Activated T-helper 17 cell treated with anti-CD3 and anti-CD28 coated beads, Interleukin-2, amount 50 U/mL, for 72 hours (primary cell): ENCODE data around the gene SCTR. TPM values are rescaled to one million over a fixed set of nuclear protein-coding genes. Genes with fewer than 3 reads are reported as not detected.

Experiments
- ATAC-seq: fragments of 150-1000 bp; cut with Tn5 transposase; replicated peaks from 2 replicates; pipeline ENCODE4 v1.10.0; 2021; ENCODE audit warnings: mild to moderate bottlenecking, moderate library complexity
- H3K27ac Mint-ChIP-seq: one replicate; pipeline ENCODE4 v1.8.0; 2022; ENCODE audit warnings: mixed read lengths
- H3K27me3 Mint-ChIP-seq: one replicate; pipeline ENCODE4 v1.8.0; 2022; ENCODE audit warnings: mixed read lengths
- H3K36me3 Mint-ChIP-seq: one replicate; pipeline ENCODE4 v1.8.0; 2022; ENCODE audit warnings: low read depth, mild to moderate bottlenecking, mixed read lengths
- H3K4me1 Mint-ChIP-seq: one replicate; pipeline ENCODE4 v1.8.0; 2022; ENCODE audit warnings: mixed read lengths
- H3K4me3 Mint-ChIP-seq: one replicate; pipeline ENCODE4 v1.8.0; 2022; ENCODE audit warnings: mild to moderate bottlenecking, mixed read lengths
- H3K9me3 Mint-ChIP-seq: one replicate; pipeline ENCODE4 v1.8.0; 2022; ENCODE audit warnings: mixed read lengths
- total RNA-seq, 2 donors: library from RNA; stranded (reverse); gene quantifications; one replicate each; pipeline ENCODE4 v1.2.3, GENCODE V29; 2022

The SCTR gene
- total RNA-seq, 2 donors from 2014 or later = not detected

- no peak for ATAC-seq
- no peak within 1 kb of the TSS for H3K27ac Mint-ChIP-seq
- H3K36me3 Mint-ChIP-seq = no peaks in the 10 kb centered on the region
- no peaks in the 10 kb centered on the region for H3K9me3 Mint-ChIP-seq
- peak within 1 kb of the TSS; percentile 12 for H3K4me3 Mint-ChIP-seq
- peaks cover 61% of the 10 kb centered on the region for H3K27me3 Mint-ChIP-seq
- no peaks in the 10 kb centered on the region for H3K4me1 Mint-ChIP-seq
These were observed 92.9 kb downstream of the SCTR start, which contains the start of gene TMEM37 for GRCh38 chr2:119431155-119431975. Gene TMEM37 (plus strand): TSS chr2:119431854. CDS start chr2:119431904, 50 bp downstream.

- Mint-ChIP-seq H3K27ac (no peak overlapping the region), H3K4me1 (no peaks in the 10 kb centered on the region), H3K27me3 (peaks cover 68% of the 10 kb centered on the region), H3K4me3 (no peak overlapping the region), H3K9me3 (no peaks in the 10 kb centered on the region), H3K36me3 (no peaks in the 10 kb centered on the region)
- no peak for ATAC-seq
These were observed 94.2 kb downstream of the SCTR start for GRCh38 chr2:119430023-119430498.

GRCh38 chr2:119429225-119429981 is 94.9 kb downstream of the SCTR start:
- Mint-ChIP-seq H3K27ac (no peak overlapping the region), H3K27me3 (peaks cover 70% of the 10 kb centered on the region), H3K36me3 (no peaks in the 10 kb centered on the region), H3K4me1 (no peaks in the 10 kb centered on the region), H3K9me3 (no peaks in the 10 kb centered on the region), H3K4me3 (no peak overlapping the region)
- no peak for ATAC-seq

- no peaks in the 10 kb centered on the region for H3K36me3 Mint-ChIP-seq
- peaks cover 68% of the 10 kb centered on the region for H3K27me3 Mint-ChIP-seq
- H3K27ac Mint-ChIP-seq = no peak overlapping the region
- H3K4me1 Mint-ChIP-seq = no peaks in the 10 kb centered on the region
- no peak for ATAC-seq
- H3K4me3 Mint-ChIP-seq = no peak overlapping the region
- H3K9me3 Mint-ChIP-seq = no peaks in the 10 kb centered on the region
These were observed 95.6 kb downstream of the SCTR start for GRCh38 chr2:119428488-119429224.

DNA sequence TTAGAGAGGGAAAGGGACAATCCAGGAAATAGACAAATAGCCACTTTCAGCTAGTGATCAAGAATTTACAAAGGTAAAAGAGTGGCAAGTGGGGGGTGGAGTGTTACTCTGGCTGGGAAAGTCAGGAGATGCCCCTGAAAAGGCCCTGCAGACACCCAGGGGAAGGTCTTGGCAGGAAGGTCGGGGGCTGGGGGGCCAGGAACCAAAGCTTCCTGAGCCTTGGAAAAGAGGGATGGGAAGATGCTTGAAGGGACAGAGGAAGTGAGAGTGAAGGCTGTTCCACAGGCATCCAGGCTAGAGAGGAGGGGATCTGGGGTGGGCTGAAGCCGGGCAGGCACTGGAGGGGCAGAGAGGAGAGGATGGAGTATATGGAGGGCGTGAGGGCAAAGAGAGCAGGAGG is 96.5 kb downstream of the SCTR start:
- Mint-ChIP-seq H3K4me1 (no peaks in the 10 kb centered on the region), H3K27ac (no peak overlapping the region), H3K36me3 (no peaks in the 10 kb centered on the region), H3K27me3 (peaks cover 65% of the 10 kb centered on the region), H3K9me3 (no peaks in the 10 kb centered on the region), H3K4me3 (no peak overlapping the region)
- no peak for ATAC-seq

DNA sequence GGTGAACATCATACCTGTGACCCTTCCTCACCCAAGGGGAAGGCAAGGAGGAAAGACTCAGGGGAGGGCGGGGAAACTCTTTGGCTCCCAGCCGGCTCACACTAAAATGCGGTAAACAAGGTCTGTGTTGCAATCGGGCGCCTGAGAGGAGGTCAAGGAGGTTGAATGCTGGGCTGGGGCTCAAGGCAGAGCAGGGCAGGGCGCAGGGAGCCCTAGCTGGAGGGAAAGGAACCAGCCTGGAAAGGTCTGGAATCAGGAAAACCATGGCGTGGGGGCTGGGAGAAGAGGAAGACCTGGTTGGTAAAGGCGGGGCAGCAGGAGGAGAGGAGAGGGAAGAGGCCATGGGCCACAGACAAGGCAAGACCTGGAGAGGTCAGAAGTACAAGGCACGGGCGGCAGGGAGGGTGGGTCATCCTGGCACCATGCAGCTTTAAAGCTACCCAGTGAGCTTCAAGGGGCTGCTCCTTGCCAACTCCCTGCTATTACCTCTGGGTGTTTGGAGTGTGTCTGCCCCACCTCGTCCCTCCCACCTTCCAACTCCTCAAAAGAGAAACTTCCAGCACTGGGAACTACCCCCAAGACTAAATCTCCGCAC is 97.4 kb downstream of the SCTR start:
- no peak for ATAC-seq
- peaks cover 62% of the 10 kb centered on the region for H3K27me3 Mint-ChIP-seq
- no peak overlapping the region for H3K27ac Mint-ChIP-seq
- H3K36me3 Mint-ChIP-seq = no peaks in the 10 kb centered on the region
- H3K4me1 Mint-ChIP-seq = no peaks in the 10 kb centered on the region
- no peaks in the 10 kb centered on the region for H3K9me3 Mint-ChIP-seq
- H3K4me3 Mint-ChIP-seq = no peak overlapping the region

- no peak overlapping the region for H3K4me3 Mint-ChIP-seq
- no peak for ATAC-seq
- no peak overlapping the region for H3K27ac Mint-ChIP-seq
- H3K36me3 Mint-ChIP-seq = no peaks in the 10 kb centered on the region
- H3K9me3 Mint-ChIP-seq = no peaks in the 10 kb centered on the region
- H3K4me1 Mint-ChIP-seq = no peaks in the 10 kb centered on the region
- peaks cover 67% of the 10 kb centered on the region for H3K27me3 Mint-ChIP-seq
These were observed 97.9 kb downstream of the SCTR start for GRCh38 chr2:119426396-119426675.

- Mint-ChIP-seq H3K36me3 (no peaks in the 10 kb centered on the region), H3K4me1 (no peaks in the 10 kb centered on the region), H3K9me3 (no peaks in the 10 kb centered on the region), H3K4me3 (no peak overlapping the region), H3K27me3 (peaks cover 67% of the 10 kb centered on the region), H3K27ac (no peak overlapping the region)
- ATAC-seq = no peak
These were observed 98.5 kb downstream of the SCTR start for GRCh38 chr2:119425620-119426395.

- Mint-ChIP-seq H3K4me1 (no peaks in the 10 kb centered on the region), H3K27ac (no peak overlapping the region), H3K9me3 (no peaks in the 10 kb centered on the region), H3K4me3 (no peak overlapping the region), H3K36me3 (no peaks in the 10 kb centered on the region), H3K27me3 (peaks cover 63% of the 10 kb centered on the region)
- ATAC-seq = no peak
These were observed 99.2 kb downstream of the SCTR start for GRCh38 chr2:119425119-119425405.

DNA sequence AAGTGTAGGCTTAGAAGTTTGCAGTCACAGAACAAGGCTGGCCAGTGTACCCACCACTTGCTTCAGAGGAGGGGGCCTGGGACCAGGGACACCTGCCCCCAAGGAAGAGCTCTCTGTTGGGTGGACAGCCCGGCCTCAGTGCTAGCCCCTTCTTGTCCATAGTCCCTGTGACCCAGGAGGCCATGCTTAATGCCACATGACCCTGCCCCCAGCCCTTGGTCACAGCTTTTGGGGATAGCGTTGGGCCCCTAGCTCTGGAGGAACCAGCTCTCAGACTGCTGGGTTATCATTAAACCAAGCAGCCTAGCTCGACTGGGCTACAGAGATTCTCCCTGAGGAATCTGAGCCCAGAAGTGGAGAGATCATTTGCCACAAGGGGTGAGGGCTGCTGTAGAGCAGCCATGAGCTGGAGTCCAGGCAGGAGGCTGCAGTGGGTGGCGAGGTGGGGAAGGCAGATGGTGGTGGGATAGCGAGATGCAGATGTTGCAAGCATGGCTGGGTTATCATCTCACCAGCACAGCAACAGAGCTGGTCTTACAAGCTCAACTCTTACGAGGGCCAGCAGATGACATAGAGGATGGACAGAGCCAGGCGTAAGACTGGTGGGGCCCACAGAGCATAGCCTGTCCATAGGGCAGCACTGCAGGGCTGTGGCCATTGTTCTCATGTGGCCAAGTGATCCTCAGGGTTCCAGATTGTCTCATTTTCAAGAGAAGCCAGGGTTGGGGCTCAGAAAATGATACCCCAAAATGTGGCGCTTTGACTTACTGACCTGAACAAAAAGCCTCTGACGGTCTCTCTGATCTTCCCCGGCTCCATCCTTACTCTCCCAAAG is 99.8 kb downstream of the SCTR start:
- Mint-ChIP-seq H3K27ac (no peak overlapping the region), H3K27me3 (peaks cover 62% of the 10 kb centered on the region), H3K4me1 (no peaks in the 10 kb centered on the region), H3K9me3 (no peaks in the 10 kb centered on the region), H3K4me3 (no peak overlapping the region), H3K36me3 (no peaks in the 10 kb centered on the region)
- ATAC-seq = no peak

DNA sequence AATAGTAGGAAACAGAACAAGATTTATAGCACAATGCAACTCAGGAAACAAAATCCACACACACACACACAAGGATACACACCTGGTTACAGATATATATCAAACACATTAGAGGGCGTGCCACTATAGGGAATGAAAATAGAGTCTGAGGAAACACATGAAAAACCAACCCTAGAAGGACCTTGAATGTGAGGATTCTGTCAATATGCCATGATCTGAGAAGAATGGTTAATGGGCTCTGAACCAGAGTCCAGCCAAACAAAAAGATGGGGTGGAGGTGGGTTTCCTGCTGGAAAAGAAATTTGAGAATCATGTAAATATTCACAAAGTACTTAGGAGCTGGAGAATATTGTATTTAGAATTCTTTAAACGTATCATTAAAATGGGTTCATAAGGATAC is 100.5 kb downstream of the SCTR start:
- H3K27me3 Mint-ChIP-seq = peaks cover 56% of the 10 kb centered on the region
- H3K9me3 Mint-ChIP-seq = no peaks in the 10 kb centered on the region
- H3K4me1 Mint-ChIP-seq = no peaks in the 10 kb centered on the region
- no peak for ATAC-seq
- H3K27ac Mint-ChIP-seq = no peak overlapping the region
- no peaks in the 10 kb centered on the region for H3K36me3 Mint-ChIP-seq
- H3K4me3 Mint-ChIP-seq = no peak overlapping the region

DNA sequence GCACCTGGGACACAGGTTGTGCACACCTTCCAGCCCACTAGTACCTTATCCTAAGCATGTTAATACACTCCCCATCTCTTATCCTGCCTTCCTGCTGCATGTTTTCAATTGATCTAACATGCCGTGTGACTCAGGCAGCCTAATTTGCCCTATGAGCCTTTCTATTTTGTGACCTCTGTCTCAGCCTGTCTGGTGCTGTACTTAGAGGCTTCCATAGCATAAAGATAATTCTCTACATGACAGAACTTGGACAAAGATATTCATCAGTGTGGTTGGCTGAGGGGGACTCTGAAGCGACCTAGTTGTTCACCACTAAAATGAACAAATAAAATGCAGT is 101.2 kb downstream of the SCTR start:
- no peak overlapping the region for H3K27ac Mint-ChIP-seq
- no peaks in the 10 kb centered on the region for H3K36me3 Mint-ChIP-seq
- ATAC-seq = no peak
- H3K4me3 Mint-ChIP-seq = no peak overlapping the region
- H3K27me3 Mint-ChIP-seq = peaks cover 50% of the 10 kb centered on the region
- no peaks in the 10 kb centered on the region for H3K4me1 Mint-ChIP-seq
- no peaks in the 10 kb centered on the region for H3K9me3 Mint-ChIP-seq

- Mint-ChIP-seq H3K27ac (no peak overlapping the region), H3K27me3 (peaks cover 44% of the 10 kb centered on the region), H3K9me3 (no peaks in the 10 kb centered on the region), H3K4me3 (no peak overlapping the region), H3K4me1 (no peaks in the 10 kb centered on the region), H3K36me3 (no peaks in the 10 kb centered on the region)
- no peak for ATAC-seq
These were observed 101.7 kb downstream of the SCTR start for GRCh38 chr2:119422360-119423107.
